Measurements from ENCODE around the gene PTPRC.
"Not testable (repeated sequence)": the region's sequence is repeated elsewhere in the genome, so short reads cannot be mapped to it uniquely, and the experiment has no call there.

The PTPRC gene, protein sequence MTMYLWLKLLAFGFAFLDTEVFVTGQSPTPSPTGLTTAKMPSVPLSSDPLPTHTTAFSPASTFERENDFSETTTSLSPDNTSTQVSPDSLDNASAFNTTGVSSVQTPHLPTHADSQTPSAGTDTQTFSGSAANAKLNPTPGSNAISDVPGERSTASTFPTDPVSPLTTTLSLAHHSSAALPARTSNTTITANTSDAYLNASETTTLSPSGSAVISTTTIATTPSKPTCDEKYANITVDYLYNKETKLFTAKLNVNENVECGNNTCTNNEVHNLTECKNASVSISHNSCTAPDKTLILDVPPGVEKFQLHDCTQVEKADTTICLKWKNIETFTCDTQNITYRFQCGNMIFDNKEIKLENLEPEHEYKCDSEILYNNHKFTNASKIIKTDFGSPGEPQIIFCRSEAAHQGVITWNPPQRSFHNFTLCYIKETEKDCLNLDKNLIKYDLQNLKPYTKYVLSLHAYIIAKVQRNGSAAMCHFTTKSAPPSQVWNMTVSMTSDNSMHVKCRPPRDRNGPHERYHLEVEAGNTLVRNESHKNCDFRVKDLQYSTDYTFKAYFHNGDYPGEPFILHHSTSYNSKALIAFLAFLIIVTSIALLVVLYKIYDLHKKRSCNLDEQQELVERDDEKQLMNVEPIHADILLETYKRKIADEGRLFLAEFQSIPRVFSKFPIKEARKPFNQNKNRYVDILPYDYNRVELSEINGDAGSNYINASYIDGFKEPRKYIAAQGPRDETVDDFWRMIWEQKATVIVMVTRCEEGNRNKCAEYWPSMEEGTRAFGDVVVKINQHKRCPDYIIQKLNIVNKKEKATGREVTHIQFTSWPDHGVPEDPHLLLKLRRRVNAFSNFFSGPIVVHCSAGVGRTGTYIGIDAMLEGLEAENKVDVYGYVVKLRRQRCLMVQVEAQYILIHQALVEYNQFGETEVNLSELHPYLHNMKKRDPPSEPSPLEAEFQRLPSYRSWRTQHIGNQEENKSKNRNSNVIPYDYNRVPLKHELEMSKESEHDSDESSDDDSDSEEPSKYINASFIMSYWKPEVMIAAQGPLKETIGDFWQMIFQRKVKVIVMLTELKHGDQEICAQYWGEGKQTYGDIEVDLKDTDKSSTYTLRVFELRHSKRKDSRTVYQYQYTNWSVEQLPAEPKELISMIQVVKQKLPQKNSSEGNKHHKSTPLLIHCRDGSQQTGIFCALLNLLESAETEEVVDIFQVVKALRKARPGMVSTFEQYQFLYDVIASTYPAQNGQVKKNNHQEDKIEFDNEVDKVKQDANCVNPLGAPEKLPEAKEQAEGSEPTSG (N-terminal part only)

DNA sequence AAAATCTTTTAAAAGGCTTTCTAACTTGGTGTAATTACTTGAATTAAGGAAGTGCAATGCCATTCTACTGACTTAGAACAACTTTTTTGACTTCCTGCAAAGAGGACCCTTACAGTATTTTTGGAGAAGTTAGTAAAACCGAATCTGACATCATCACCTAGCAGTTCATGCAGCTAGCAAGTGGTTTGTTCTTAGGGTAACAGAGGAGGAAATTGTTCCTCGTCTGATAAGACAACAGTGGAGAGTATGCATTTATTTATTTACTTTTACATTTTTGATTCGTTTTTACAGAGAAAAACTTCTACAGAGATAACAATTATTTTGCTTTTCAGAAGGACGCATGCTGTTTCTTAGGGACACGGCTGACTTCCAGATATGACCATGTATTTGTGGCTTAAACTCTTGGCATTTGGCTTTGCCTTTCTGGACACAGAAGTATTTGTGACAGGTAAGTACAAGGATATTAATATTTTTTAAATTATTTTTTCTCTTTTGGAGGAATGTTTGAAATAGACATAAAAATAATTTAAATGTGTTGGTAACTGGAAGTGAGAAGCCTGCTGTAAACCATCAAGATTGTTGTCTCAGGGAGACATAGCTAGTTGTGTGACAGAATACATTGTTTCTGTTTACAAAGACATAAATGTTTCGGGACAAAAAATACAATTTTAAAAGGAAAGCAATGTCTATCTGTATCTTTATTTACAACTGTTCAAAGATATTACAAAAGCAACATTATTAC lies at the start of gene PTPRC:
PTPRC (plus strand) TSS at position 147 of the 742 bp plus-strand sequence; CDS start at position 376, 229 bp downstream.
- no peak for DNase-seq

DNA sequence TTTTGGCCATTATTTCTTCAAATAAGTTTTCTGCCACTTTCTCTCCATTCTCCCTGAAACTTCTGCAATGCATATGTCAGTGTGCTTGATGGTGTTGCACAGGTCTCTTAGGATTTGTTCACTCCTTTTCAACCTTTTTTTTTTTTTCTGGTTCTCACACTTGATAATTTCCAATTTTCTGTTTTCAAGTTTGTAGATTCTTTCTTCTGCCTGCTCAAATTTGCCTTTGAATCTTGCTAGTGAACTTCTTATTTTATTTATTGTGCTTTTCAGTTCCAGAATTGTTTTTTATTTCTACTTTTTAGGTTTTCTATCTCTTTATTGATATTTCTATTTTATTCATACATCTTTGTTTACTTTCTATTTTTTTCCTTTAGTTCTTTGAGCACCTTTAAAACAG lies 48.4 kb upstream of the PTPRC start:
- no peak for DNase-seq

DNA sequence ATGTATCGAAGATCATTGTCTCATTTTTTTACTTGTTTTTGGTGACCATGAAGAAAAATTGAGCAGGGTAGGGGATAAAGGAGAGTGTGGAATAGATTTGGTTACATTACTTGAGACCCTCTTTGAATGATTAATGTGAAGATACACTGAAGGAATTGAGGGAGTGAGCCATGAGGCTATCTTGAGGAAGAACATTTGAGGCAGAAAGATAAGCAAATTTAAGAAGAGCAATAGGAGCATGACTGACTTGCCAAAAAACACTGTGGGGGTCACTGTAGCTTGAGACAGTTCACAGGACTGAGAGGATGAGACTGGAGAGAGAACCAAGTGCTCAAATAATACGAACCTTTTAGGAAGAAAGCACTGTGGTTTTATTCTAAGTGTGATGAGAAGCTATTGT lies 43.1 kb upstream of the PTPRC start:
- no peak for DNase-seq

DNA sequence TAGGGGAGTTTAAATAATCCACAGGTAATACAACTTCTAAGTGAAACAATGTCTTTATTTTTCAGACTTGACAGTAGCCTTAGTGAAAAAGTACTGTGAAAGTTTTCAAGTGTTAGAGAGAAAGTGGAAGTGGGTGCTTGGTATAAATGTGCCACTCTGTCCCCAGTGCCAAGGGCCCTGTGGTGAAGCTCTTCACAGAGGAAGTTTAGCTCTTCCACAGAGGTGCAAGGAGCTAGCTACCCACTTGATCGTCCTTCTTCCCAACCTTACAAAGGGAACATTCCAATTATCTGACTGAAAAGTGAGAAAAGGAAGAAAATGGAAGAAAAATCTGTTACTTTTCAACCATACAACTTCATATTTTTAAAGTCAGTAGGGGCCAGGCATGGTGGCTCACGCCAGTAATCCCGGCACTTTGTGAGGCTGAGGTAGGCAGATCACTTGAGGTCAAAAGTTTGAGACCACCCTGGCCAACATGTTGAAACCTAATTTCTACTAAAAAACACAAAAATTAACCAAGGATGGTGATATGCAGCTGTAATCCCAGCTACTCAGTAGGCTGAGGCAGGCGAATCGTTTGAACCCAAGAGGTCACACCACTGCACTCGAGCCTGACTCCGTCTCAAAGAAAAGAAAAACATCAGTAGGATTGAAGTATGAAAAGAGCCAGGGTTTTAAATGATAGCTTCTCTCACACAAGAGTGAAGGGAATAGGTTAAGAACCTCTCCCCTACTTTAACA lies 41.0 kb upstream of the PTPRC start:
- DNase-seq, result no peak

DNA sequence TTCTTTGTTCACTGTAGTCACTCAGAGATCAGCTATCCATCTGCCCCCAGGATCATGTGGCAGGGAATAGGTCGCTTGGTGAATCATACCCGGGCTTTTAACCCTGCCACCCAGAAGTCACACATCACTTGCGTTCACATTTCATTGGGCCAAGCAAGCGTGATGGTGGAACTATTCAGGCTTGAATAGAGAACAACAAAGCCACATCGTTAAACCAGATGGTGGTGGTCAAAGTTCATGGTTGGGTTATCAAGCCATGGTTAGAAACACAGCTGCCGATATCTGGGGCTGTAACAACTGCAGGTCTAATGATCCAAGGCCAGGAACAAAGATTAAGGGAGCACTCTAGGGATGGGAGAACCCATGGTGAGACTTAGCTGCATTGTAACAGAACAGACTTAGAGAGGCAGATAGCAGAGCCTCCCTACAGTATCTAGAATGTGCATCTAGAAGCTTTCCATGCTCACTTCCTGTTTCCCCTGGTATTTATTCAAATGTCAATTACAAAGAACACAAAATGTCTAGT lies 40.0 kb upstream of the PTPRC start:
- no peak for DNase-seq

DNA sequence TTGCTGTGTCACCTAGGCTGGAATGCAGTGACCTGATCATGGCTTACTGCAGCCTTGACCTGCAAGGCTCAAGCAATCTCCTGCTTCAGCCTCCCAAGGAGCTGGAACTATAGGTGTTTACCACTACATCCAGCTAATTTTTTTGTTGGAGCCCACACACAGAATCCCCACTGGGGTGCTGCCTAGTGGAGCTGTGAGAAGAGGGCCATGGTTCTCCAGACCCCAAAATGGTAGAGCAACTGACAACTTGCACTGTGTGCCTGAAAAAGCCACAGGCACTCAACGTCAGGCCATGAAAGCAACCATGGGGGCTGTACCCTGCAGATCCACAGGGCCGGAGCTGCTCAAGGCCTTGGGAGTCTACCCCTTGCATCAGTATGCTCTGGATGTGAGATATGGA lies 39.1 kb upstream of the PTPRC start:
- no peak for DNase-seq

DNA sequence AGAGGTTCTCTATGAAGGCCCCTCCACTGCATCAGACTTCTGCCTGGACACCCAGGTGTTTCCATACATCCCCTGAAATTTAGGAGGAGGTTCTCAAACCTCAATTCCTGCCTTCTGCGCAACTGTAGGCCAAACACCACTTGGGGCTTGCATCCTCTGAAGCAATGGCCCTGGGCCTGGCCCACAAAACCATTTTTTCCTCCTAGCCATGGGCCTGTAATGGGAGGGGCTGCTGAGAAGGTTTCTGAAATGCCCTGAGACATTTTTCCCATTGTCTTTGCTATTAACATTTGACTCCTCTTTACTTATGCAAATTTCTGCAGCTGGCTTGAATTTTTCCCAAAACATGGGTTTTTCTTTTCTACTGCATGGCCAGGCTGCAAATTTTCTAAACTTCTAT lies 37.9 kb upstream of the PTPRC start:
- no peak for DNase-seq

DNA sequence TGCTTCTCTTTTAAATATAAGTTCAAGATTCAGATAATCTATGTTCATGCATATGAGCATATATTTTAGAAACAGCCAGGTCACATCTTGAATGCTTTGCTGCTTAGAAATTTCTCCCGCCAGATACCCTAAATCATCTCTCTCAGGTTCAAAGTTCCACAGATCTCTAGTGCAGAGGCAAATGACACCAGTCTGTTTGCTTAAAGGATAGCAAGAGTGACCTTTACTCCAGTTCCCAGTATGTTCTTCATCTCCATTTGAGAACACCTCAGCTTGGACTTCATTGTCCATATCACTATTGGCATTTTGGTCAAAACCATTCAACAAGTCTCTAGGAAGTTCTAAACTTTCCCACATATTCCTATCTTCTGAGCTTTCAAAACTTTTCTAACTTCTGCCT lies 37.5 kb upstream of the PTPRC start:
- not testable (repeated sequence) for DNase-seq

DNA sequence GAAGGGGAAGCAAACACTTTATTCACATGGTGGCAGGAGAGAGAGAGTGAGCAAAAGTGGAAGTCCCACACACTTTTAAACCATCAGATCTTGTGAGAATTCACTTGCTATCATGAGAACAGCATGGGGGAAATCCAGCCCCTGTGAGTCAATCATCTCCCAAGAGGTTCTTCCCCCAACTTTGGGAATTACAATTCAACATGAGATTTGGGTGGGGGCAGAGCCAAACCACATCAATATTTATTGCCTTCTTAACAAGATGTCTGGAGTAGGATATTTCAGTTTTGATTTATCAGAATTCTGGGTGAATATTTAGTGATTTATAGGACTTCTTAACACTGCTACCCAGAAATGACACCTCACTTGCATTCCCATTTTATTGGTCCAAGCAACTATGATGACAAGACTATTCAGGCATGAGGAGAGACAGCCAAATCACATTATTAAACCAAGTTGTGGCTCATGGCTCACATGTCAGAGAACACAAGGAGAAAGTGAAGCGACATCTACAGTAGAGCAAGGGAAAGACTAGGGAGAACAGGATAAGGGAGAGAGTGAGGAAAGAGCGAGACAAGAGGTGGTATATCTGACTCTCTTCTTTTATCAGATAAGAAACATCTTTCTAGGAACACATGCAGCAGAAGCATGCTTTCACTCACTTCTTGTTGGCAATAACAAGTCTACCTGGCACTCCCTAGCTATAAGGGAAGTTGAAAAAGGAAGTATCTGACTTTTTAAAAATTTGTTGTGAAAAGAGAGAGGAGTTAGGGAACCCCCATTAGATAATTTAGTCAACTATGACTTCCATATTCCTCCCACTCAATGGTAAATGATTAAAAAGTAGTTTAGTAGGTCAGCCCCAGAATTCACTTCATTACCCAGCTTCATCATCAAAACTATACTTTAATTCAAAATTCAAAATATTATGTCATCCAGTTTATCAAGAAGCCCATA lies 36.6 kb upstream of the PTPRC start:
- DNase-seq, result no peak

DNA sequence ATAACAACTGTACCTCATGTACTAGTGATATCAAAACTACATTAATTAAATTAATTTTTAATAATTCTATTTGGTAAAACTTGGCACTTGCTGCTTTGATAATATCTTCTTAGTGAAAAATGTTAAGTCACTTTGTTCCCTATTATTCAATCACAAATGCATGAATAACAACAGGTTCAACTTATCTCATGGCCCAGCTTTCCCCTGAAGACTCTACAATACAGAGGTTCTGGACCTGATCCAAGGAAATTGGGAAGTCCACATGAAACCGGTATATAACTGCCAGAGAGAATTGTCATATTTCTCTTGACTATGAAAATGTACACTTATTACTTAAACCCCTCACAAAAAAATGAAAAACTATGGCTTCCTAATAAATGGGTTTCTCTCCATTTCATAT lies 33.9 kb upstream of the PTPRC start:
- DNase-seq, result no peak

DNA sequence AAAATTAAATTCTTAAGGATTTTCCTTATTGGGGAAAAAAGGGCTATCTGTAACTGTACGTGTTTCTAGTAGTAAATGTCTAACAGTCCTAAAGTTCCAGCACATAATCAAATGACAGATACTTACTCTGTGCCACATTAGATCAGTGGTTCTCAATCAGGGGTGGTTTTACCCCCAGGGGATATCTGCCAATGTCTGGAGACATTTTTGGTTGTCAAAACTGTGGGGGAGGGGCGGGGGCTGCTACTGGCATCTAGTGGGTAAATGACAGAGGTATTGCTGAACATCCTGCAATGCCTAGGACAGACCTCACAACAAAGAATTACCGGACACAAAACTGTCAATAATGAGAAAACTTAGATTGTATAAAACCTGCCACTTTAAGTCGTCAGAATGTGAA lies 33.4 kb upstream of the PTPRC start:
- DNase-seq, result no peak

DNA sequence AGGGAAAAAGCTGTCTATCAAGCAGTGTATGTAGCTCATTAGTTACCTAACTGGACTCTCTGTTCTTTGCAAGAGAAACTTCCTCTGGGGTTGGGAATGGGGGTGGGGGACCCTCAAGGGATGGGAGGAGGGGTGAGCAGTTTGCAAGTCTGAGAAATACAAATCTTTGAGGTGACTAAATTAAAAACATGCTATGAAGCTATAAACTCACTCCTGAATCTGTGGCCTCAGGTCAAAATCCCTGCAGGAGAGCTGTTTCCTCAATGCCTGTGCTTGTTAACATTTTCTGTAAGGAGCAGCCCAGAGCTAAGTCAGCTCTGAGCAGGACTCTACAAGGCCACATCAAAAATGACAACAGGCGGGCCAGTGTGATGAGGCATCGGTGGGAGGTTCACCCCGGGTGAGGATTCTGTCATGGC lies 32.8 kb upstream of the PTPRC start:
- no peak for DNase-seq

DNA sequence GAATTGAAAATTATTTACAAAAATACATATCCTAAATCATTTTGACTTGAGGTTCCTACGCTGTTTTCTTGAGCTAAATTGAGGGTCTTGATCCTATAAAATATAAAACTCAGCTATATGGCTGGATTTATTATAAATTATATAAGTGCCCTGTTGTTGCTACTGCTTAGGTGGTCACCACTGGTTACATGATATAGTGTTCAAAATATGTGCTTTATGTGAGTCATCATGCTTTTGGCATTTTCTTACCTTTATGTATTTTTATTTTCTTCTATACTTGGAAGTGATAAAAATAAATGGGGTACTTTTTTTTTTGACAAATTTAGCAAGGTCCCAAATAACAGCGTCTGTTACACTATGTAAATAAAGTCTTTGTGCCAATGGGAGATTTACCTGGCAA lies 31.1 kb upstream of the PTPRC start:
- no peak for DNase-seq

DNA sequence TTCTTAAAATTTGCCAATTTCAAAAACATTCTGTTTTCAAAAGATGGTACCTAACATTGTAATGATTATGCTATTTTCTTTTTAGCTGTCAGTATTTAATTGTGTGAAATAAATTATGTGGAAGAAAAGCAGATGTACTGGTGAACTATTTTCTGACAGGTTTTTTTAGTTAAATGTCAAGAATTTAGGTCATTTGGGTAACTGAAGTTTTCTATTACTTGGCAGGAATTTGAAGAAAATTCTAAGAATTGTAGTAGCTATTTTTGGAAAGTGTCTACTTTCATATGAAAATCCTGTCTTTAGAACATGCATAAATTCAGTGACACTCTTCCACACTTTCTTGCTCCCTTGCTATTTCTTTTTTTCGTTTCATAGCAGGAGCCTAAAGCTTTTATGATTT lies 28.5 kb upstream of the PTPRC start:
- no peak for DNase-seq

DNA sequence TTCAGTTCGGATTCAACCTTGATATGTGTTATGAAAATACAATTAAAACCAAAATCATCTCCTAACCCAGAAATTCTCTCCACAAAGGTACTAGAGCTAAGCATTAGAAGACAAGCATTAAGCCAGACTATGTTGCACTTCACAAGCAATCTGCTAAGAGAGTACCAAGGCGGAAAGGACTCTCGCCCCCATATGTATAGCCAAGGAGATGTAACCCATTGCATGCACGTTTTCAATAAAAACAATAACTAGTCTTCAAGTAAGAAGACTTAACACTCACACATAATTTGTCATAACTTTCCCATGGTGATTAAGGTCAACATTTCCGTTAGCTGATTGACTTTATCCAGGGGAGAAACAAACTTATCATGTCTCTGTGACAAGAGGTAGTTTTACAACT lies 27.6 kb upstream of the PTPRC start:
- DNase-seq, result no peak

DNA sequence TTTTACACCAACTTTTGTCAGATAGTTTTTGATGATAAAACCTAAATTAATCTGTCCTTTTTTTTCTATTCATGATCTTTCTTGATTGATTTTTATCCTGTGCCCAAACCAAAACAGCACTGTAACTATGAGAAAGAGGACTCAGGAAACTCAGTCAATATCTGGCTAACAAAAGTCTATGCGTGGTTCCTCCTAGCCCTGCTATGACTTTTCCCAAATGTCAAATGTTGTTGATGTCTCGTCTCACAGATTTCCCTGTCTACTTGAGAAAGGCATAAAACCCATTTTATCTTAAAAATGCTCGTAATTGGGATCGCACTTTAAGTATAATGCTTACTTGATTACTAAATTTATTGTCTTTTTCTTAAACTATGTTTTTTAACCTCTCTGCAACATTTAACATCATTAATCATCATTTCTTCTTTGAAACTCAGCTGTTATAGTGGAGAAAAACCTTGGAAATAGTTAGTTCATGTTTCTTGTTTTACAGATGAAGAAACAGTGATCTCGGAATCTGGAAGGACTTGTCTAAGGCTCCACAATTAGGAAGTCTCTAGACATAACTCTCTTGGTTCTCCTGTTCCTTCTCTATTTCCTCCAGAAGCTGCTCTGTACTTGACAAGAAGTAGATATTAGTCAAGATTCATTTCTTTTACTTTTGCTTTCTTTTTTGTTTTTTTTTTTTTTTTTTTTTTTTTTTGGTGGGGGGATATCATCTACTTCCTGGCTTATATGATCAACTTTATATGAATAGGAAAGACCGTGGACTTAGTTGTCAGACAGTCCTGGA lies 26.2 kb upstream of the PTPRC start:
- DNase-seq, result no peak

DNA sequence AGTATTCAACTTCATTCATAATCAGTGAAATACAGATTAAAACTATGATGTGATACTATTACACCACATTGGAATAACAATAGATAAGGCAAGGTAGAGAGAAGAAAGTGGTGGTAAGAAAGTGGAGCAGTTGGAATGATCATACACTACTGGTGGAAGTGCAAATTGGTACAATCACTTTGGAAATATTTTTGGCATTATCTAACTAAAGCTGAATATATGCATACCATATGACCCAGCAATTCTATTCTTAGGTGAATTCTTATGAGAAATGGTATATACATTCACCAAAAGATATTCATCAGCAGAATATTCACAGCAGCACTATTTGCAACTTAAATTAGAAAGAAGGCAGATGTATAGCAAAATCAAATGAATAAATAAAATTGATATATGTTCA lies 21.4 kb upstream of the PTPRC start:
- no peak for DNase-seq

DNA sequence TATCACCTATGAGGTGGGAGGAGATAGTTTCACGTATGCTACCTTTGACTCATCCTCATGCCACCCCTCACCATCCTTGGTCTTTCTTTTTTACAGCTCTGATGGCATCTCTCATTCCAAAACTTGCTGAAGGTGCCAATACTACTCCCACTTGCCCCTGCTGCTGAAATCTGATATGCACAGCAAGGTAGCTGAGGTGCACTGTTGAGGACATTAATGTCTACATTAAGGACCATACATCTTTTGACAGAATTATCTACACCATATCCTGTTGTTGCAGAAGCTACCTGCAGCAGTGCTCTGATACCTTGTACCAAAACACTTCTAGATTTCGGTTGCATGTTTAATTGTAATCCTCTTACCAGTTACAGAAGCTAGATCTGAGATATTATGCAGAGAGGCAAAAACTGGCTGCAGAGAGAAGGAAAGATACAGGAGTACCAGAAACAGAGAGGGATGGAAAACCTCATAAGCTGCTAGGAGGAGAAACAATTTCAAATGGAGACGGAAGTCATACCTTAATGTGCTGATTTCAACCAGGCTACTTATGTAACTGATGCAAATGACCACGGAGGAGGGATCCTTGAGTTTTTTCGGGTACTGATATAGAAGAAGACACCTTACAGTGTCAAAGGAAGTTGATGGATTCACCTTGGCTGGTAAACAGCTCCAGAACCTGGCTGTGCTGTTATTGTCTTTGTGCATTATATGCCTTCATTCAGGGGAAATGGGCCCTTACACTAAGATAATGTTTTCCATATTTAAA lies 19.3 kb upstream of the PTPRC start:
- DNase-seq, result no peak

DNA sequence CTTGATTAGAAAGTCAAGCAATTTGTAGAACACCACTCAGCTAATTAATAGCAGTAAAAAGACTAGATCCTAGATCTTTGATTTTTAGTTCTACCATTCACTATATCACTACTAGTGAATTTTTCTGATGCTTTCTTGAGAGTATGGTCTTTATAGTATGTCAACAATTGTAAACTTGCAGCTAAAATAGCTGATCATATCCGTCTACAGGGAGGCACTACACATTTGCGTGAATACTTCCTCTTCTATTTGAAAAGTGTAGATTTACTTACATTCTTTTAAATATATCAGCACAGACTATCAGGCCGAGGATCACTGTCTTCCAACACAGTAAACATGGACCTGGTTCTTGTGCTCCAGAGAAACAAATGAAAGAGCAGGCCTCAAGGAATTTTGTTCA lies 18.6 kb upstream of the PTPRC start:
- no peak for DNase-seq

Measured in stimulated activated CD4-positive, alpha-beta T cell treated with anti-CD3 and anti-CD28 coated beads, Interleukin-4, amount 100 ng/mL, for 4 hours (primary cell).